MM.1S (cell line): ENCODE results near the gene DHRSX.

Experiments
- DNase-seq: peaks from one replicate; pipeline ENCODE4 v3.0.0-alpha.2; 2015
- H2AFZ ChIP-seq: fragments of 300-600 bp; sonication (generic); 2 replicates; pipeline ENCODE4 v1.6.0; 2016; ENCODE audit warnings: antibody characterized with exemption, low read length
- H3F3A ChIP-seq: fragments of 300-600 bp; sonication (generic); 2 replicates; pipeline ENCODE4 v1.6.1; 2016; ENCODE audit warnings: mild to moderate bottlenecking, antibody characterized with exemption, low read length, moderate library complexity, mixed read lengths; ENCODE audit not compliant: insufficient read depth
- H3K27ac ChIP-seq: fragments of 300-600 bp; sonication (generic); 2 replicates; pipeline ENCODE4 v1.5.1; 2016; ENCODE audit warnings: mild to moderate bottlenecking, low read length
- H3K27me3 ChIP-seq: fragments of 300-600 bp; sonication (generic); replicated peaks from 2 replicates; pipeline ENCODE4 v1.6.0; 2016; ENCODE audit warnings: low read length; ENCODE audit not compliant: insufficient read depth
- H3K36me3 ChIP-seq: fragments of 300-600 bp; sonication (generic); replicated peaks from 2 replicates; pipeline ENCODE4 v1.6.1; 2016; ENCODE audit warnings: mild to moderate bottlenecking, low read length, mixed read lengths; ENCODE audit not compliant: insufficient read depth
- H3K4me1 ChIP-seq: fragments of 300-600 bp; sonication (generic); 2 replicates; pipeline ENCODE4 v1.6.1; 2016; ENCODE audit warnings: low read length, mixed read lengths
- H3K4me2 ChIP-seq: fragments of 300-600 bp; sonication (generic); 2 replicates; pipeline ENCODE4 v1.6.0; 2016; ENCODE audit warnings: low read depth, low read length
- H3K4me3 ChIP-seq: fragments of 300-600 bp; sonication (generic); 2 replicates; pipeline ENCODE4 v1.5.1; 2016; ENCODE audit warnings: low read length, mixed read lengths
- H3K79me2 ChIP-seq: fragments of 300-600 bp; sonication (generic); 2 replicates; pipeline ENCODE4 v1.6.1; 2016; ENCODE audit warnings: mixed run types, low read length, mixed read lengths
- H3K9ac ChIP-seq: fragments of 300-600 bp; sonication (generic); 2 replicates; pipeline ENCODE4 v1.6.1; 2016; ENCODE audit warnings: low read length, mixed read lengths
- H3K9me2 ChIP-seq: fragments of 300-600 bp; sonication (generic); replicated peaks from 2 replicates; pipeline ENCODE4 v1.6.1; 2016; ENCODE audit warnings: mild to moderate bottlenecking, low read length, mixed read lengths; ENCODE audit not compliant: insufficient read depth
- H3K9me3 ChIP-seq: fragments of 300-600 bp; sonication (generic); replicated peaks from 2 replicates; pipeline ENCODE4 v1.6.1; 2016; ENCODE audit warnings: mild to moderate bottlenecking, low read length, mixed read lengths; ENCODE audit not compliant: insufficient read depth
- H4K20me1 ChIP-seq: fragments of 300-600 bp; sonication (generic); 2 replicates; pipeline ENCODE4 v1.6.1; 2016; ENCODE audit warnings: mild to moderate bottlenecking, low read length, moderate library complexity, mixed read lengths; ENCODE audit not compliant: insufficient read depth
- CTCF ChIP-seq: fragments of 300-600 bp; sonication (generic); IDR thresholded peaks from 2 replicates; pipeline ENCODE4 v1.5.1; 2016; ENCODE audit warnings: antibody characterized with exemption, low read length, mixed read lengths
- EZH2 ChIP-seq: fragments of 300-600 bp; sonication (generic); optimal IDR thresholded peaks from 2 replicates; pipeline ENCODE3; 2017; ENCODE audit warnings: low read depth, mild to moderate bottlenecking, antibody characterized with exemption, low read length, mixed read lengths
- EZH2phosphoT487 ChIP-seq: fragments of 300-600 bp; sonication (generic); IDR thresholded peaks from 2 replicates; pipeline ENCODE4 v1.6.1; 2018; ENCODE audit warnings: antibody characterized with exemption, low read length

DHRSX gene

GRCh38 chrX:2336181-2336580 lies 164.6 kb downstream of the DHRSX start:
- Histone ChIP-seq H3K27ac (no peak overlapping the region), H3K27me3 (no peaks in the 10 kb centered on the region), H3K9me3 (no peaks in the 10 kb centered on the region), H2AFZ (no peak overlapping the region), H3K4me1 (no peaks in the 10 kb centered on the region), H3K79me2 (no peaks in the 10 kb centered on the region), H4K20me1 (no peaks in the 10 kb centered on the region), H3F3A (no peaks in the 10 kb centered on the region), H3K4me2 (no peak overlapping the region), H3K9ac (no peak overlapping the region), H3K9me2 (no peaks in the 10 kb centered on the region), H3K36me3 (no peaks in the 10 kb centered on the region), H3K4me3 (no peak overlapping the region)
- DNase-seq, result no peak
- TF ChIP-seq EZH2 (no peak), EZH2phosphoT487 (no peak), CTCF (no peak)

DNA sequence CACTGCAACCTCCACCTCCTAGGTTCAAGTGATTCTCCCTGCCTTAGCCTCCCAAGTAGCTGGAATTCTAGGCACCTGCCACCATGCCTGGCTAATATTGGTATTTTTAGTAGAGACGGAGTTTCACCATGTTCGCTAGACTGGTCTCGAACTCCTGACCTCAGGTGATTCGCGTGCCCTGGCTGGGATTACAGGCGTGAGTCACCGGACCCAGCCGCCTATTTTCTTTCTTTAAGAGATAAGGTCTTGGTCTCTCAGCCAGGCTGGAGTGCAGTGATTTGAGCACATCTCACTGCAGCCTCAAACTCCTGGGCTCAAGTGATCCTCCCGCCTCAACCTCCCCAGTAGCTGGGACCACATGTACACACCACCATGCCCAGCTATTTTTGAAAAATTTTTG lies 166.5 kb downstream of the DHRSX start:
- H2AFZ ChIP-seq, result no peak overlapping the region
- H3K9me3 ChIP-seq, result no peaks in the 10 kb centered on the region
- H3K9ac ChIP-seq, result no peak overlapping the region
- H3K79me2 ChIP-seq, result no peaks in the 10 kb centered on the region
- H3K27ac ChIP-seq, result no peak overlapping the region
- no peaks in the 10 kb centered on the region for H4K20me1 ChIP-seq
- H3K9me2 ChIP-seq, result no peaks in the 10 kb centered on the region
- TF ChIP-seq EZH2phosphoT487 (no peak), EZH2 (no peak), CTCF (no peak)
- no peak overlapping the region for H3K4me2 ChIP-seq
- no peaks in the 10 kb centered on the region for H3K27me3 ChIP-seq
- no peaks in the 10 kb centered on the region for H3K4me1 ChIP-seq
- H3F3A ChIP-seq, result no peaks in the 10 kb centered on the region
- no peak for DNase-seq
- H3K4me3 ChIP-seq, result no peak overlapping the region
- H3K36me3 ChIP-seq, result no peaks in the 10 kb centered on the region

DNA sequence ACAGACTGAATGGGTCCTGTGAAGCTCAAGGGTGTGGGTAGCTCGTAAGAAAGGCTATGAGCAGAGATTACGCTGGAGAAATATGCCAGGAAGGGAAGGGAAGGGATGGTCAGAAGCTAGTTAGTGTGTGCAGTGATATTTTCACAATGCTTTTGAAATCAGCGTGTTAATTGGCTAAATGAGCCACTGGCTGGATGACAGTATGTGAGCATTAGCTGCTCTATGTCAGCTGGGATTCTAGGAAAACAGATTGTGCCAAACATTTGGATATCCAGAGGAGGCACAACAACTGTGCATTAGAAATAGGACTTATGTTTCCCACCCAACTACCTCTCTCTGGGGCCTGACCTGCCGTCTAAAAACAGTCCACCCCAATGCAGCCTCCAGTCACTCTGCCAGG lies 168.5 kb downstream of the DHRSX start:
- H2AFZ ChIP-seq, result no peak overlapping the region
- H3K27ac ChIP-seq, result no peak overlapping the region
- H3K4me2 ChIP-seq, result no peak overlapping the region
- no peak overlapping the region for H3K4me3 ChIP-seq
- H4K20me1 ChIP-seq, result no peaks in the 10 kb centered on the region
- no peaks in the 10 kb centered on the region for H3F3A ChIP-seq
- no peaks in the 10 kb centered on the region for H3K4me1 ChIP-seq
- H3K27me3 ChIP-seq, result no peaks in the 10 kb centered on the region
- DNase-seq, result no peak
- H3K9me2 ChIP-seq, result no peaks in the 10 kb centered on the region
- TF ChIP-seq CTCF (no peak), EZH2 (no peak), EZH2phosphoT487 (no peak)
- H3K79me2 ChIP-seq, result no peaks in the 10 kb centered on the region
- H3K36me3 ChIP-seq, result no peaks in the 10 kb centered on the region
- no peak overlapping the region for H3K9ac ChIP-seq
- no peaks in the 10 kb centered on the region for H3K9me3 ChIP-seq
